ENCODE results near the gene ZNF79. TPM values are rescaled to one million over a fixed set of nuclear protein-coding genes. Genes with fewer than 3 reads are reported as not detected.

The ZNF79 gene
- total RNA-seq, 2 donors from 2014 or later: 8.3 to 10.3 TPM

DNA sequence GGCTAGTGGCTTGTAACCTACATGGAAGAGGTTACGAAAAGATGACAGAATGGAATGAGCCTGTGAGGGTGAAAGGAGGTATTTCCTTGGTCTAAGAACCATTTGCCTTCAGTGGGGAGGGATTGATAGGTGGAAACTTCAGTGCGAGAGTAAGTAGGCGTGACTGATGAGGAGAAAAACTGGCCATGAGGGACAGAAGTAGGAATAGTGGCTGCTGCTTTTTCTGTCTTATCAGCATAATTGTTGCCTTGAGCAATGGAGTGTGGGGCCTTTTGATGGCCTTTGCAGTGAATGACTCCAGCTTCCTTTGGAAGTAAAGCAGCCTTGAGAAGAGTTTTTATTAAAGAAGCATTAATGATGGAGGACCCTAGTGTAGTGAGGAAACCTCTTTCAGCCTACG is 9.0 kb upstream of the ZNF79 start:
- no peak for DNase-seq (ENCODE audit: low spot score in 2 of 2)
- Mint-ChIP-seq H3K27ac (no peak overlapping the region), H3K9me3 (no peaks in the 10 kb centered on the region), H3K36me3 (no peaks in the 10 kb centered on the region)
- ATAC-seq: no peak

DNA sequence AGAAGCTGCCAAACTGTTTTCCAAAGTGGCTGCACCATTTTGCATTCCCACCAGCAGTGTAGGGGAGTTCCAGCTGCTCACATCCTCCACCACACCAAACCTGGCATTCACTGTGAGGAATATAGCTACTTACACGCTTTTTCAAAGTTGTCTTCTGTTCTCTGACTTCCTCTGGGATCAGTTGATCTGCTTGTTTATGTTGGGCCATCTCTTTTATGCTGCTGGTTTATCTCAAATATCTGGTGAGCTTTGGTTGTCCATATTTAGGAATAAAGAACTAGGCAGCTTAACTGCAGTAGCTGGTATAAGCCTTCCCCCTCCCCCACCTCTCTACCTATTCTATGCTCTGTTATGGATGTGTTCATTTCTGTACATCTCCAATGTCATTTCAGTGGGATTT is 8.5 kb upstream of the ZNF79 start:
- H3K27ac Mint-ChIP-seq: no peak overlapping the region
- no peak for DNase-seq (ENCODE audit: low spot score in 2 of 2)
- no peaks in the 10 kb centered on the region for H3K9me3 Mint-ChIP-seq
- H3K36me3 Mint-ChIP-seq: no peaks in the 10 kb centered on the region
- ATAC-seq: no peak

DNA sequence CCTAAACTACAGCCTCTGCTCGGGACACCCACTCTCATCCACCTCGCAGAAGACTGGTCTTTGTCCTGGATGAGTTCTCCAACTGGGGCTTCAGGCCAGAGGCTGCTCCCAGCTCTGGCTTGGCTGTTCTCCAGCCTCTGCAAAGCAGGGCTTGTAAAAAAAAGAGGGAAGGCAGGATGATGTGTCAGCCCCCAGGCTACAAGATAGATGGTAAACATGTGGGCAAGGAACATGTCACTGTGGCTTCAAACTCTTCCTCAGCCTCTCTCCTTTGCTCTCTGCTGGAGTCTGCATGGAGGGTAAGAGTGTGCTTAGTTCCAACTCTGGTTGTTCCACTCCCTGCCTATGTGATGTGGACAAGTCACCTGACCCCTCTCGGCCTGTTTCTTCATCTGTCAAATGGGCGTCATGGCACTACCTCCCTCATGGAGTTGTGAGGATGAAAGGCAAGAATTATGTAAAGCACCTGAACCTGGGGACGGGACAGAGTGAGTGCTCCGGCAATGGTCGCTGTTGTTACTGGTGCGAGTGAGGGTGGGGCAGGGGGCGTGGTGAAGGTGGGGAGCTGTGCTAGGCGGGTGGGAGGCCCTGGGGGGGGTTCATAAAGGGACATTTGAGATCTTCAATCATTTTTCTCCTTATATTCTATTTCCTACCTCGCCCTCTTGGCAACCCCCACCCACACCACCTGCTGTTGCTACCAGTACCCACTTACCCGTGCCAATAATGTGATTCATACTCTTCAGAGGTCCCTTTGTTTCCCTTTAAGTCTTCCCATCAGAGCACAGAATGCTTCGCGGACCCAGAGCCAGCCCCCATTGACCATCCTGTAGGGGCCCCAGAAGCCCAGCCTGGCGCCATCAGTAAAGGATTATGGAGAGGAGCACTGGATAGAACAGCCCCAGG is 6.8 kb upstream of the ZNF79 start:
- ATAC-seq (no peak), DNase-seq (ENCODE audit: low spot score in 2 of 2) (peak in 1 of 2 donors; percentile 28)
- H3K36me3 Mint-ChIP-seq: no peaks in the 10 kb centered on the region

DNA sequence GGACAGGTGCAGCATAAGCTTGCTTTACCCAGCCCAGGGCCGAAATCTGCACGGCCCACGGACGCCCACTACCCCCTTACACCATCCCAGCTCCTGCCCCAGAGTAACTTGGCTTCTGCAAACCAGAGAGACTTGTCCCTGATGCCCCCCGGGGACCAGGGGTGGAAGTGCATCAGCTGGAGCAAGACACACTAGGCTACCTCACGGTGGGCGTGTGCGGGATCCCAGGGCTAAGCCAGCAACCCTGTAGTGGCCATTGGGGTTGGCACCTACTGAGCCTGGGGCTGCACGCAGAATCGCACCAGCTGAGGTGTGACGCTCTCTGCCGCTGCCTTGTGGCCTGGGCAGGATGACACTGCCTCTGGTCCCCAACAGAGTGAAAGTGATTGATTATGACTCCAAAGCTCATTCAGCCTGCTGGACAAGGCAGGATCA is 6.1 kb upstream of the ZNF79 start:
- ATAC-seq (peak; percentile 51 to 77), DNase-seq (ENCODE audit: low spot score in 2 of 2) (peak; percentile 47 to 50)
- Mint-ChIP-seq H3K36me3 (peaks cover 0 to 1% of the 10 kb centered on the region in 2 donors), H3K27ac (no peak overlapping the region), H3K9me3 (no peaks in the 10 kb centered on the region)

More for the DNA sequence above, 6.8 kb upstream of the ZNF79 start:
- no peaks in the 10 kb centered on the region for H3K9me3 Mint-ChIP-seq
- H3K27ac Mint-ChIP-seq: no peak overlapping the region

DNA sequence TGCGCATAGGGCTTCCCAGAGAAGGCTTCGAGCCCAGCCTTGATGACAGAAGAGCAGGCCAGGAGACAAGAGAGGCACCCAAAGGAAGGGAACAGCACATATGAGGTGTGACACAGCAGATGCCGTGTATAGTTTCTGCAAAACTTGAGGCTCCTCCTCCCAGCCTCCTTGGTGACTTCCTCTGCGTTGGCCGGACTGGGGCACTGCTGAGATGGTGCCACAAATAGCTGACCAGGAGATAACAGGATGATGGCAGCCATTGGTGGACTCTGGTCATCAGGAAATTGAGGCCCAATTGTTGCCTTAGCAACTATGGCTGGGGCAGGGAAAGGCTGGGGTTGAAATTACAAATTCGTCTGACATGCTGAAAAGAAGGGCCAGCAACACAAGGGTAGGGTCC is 4.8 kb upstream of the ZNF79 start:
- H3K9me3 Mint-ChIP-seq: no peaks in the 10 kb centered on the region
- no peak overlapping the region for H3K27ac Mint-ChIP-seq
- peaks cover 6 to 13% of the 10 kb centered on the region in 2 donors for H3K36me3 Mint-ChIP-seq
- ATAC-seq (no peak), DNase-seq (ENCODE audit: low spot score in 2 of 2) (no peak)

DNA sequence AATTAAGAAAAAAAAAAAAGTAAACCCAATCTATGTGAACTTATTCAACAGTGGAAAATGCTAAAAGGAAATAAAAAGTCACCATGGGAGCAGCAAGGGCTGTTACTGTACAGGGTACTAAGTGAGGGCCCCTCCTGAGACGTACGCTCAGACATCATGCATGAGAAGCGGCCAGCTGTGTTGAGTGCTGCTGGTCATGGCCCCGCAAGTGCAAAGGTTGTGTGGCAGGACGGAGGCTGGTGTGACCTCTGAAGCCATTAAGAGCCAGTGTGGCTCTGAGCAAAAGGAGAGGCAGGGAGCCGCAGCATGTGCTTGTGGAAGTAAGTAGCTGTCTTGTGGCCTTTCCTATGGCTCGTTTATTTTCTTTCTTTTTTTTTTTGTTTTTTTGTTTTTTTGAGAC is 3.1 kb upstream of the ZNF79 start:
- Mint-ChIP-seq H3K36me3 (peaks cover 9 to 26% of the 10 kb centered on the region in 2 donors), H3K27ac (no peak overlapping the region), H3K9me3 (no peaks in the 10 kb centered on the region)
- ATAC-seq (no peak), DNase-seq (ENCODE audit: low spot score in 2 of 2) (peak in 1 of 2 donors; percentile 26)

DNA sequence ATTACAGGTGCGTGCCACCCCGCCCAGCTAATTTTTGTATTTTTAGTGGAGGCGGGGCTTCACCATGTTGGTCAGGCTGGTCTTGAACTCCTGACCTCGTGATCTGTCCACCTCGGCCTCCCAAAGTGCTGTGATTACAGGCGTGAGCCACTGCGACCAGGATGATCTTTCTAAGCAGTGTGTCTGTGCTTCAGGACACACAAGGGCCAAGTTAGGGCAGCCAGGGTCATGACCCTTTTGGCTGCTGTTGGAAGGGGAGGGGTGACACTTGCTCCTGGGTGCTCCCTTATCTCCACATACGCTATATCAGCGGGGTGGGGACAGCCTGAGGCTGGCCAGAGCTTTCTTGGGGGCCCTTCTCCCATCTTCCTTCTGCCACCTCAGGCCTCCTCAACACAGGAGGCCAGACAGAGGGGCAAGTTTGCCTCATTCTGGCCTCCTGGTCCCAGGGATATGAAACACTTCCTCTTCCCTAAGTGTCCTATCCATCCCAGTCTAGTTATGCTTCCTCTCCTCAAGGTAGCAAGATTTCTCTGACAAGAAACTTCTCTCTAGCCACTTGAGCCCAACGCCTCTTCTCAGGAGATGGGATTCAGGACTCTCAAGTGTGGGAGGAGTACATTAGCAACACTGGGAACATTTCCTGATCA is 1.9 kb upstream of the ZNF79 start:
- DNase-seq (ENCODE audit: low spot score in 2 of 2) (no peak), ATAC-seq (no peak)
- Mint-ChIP-seq H3K36me3 (peaks cover 9 to 33% of the 10 kb centered on the region in 2 donors), H3K9me3 (no peaks in the 10 kb centered on the region), H3K27ac (peak overlapping the region in 1 of 2 donors; percentile 99)

DNA sequence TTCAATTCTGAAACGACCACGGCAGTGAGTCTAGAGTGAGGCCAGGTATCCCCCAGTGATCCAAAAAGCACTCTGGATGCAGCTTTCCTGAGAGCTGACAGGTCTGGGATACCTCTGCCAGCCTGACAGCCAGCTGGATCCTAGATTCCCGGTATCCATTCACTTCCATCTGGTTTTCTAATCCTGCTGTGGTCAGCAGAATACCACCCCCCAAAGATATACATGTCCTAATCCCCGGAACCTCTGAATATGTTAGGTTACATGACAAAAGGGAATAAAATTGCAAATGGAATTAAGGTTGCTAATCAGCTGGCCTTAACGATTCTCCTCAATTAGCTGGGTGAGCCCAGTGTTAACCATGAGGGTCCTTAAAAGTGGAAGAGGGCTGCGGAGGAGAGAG is 1.4 kb upstream of the ZNF79 start:
- H3K36me3 Mint-ChIP-seq: peaks cover 12 to 33% of the 10 kb centered on the region in 2 donors
- no peaks in the 10 kb centered on the region for H3K9me3 Mint-ChIP-seq
- DNase-seq (ENCODE audit: low spot score in 2 of 2) (no peak), ATAC-seq (no peak)
- peak overlapping the region in 1 of 2 donors; percentile 99 for H3K27ac Mint-ChIP-seq

DNA sequence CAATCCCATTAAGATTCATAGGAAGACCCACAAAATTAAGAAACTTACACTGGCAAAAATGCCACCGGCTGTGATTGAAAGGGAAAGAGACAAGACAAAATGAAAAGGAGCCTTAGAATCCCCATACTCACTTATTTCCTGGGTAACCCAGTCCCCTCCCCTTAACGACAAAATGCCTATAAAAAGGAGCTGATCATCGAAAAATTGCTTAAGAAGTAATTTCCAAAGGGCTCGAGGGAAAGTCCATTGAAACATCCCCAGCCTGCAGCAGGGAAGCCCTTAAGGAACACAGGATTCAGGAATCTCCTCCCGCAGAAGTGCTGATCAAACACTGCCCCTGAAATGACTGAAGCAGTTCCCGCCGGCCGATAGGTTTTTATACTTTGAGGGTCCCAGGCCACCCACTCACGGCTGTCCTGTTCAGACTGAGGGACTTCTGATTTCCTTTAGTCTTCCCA is 677 bp upstream of the ZNF79 start:
- DNase-seq (ENCODE audit: low spot score in 2 of 2) (no peak), ATAC-seq (no peak)
- peak overlapping the region; percentile 95 to 99 for H3K27ac Mint-ChIP-seq
- peaks cover 20 to 33% of the 10 kb centered on the region in 2 donors for H3K36me3 Mint-ChIP-seq
- no peaks in the 10 kb centered on the region for H3K9me3 Mint-ChIP-seq

DNA sequence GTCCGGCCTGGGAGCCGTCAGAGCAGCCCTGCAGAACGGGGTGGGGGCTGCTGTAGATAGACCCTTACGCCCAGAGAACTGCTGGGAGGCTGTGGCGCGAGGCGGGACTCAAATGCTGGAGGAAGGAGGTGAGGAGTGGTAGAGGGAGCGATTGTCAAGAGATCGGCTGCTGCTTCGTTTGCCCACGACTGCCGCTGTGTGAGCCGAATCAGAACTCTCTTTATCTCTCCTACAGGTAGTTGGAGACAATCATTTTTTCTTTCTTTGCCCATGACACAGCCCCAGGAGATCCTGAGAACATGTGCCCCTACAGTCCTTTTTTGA is 456 bp downstream of the ZNF79 start:
- ATAC-seq: peak; percentile 14 to 23
- peaks cover 25 to 33% of the 10 kb centered on the region in 2 donors for H3K36me3 Mint-ChIP-seq
- DNase-seq (ENCODE audit: low spot score in 2 of 2): peak in 1 of 2 donors; percentile 42
- H3K27ac Mint-ChIP-seq: peak overlapping the region; percentile 95 to 99
- H3K9me3 Mint-ChIP-seq: no peaks in the 10 kb centered on the region

DNA sequence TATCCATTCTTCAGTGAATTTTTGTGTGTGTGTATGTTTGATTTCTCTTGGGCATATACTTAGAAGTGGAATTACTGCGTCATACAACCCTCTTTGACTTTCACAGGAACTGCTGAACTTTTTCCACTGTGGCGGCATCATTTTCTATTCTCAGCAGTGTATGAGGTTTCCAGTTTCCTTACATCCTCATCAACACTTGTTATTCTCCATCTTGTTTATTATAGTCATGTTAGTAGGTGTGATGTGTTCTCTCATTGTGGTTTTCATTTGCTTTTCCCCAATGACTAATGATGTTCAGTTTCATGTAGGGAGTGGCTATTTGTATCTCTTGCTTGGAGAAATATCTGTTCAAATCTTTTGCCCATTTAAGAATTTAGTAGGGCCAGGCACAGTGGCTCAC is 2.6 kb downstream of the ZNF79 start:
- peaks cover 41 to 48% of the 10 kb centered on the region in 2 donors for H3K36me3 Mint-ChIP-seq
- H3K9me3 Mint-ChIP-seq: no peaks in the 10 kb centered on the region
- peak; percentile 72 to 82 for ATAC-seq

DNA sequence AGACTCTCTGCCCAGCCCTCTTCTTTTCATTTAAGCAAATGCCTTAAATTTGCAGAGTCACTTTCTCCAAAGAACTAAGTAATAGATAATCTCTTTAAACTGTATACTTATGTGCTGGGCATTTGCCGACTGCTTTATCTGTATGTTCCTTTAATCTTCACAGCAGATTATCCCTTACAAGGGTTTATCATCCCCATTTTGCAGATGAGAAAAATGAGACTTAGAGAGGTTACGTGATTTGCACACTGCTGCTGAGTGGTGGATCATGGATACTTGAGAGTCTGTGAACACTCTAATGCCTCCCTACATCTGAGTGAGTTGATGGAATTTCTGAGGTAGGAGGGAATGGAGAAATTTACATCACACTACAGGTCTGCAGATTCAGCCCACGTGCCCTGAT is 4.2 kb downstream of the ZNF79 start:
- DNase-seq (ENCODE audit: low spot score in 2 of 2) (no peak), ATAC-seq (no peak)
- no peaks in the 10 kb centered on the region for H3K9me3 Mint-ChIP-seq
- H3K36me3 Mint-ChIP-seq: peaks cover 41 to 43% of the 10 kb centered on the region in 2 donors
- no peak overlapping the region for H3K27ac Mint-ChIP-seq

More for the DNA sequence above, 2.6 kb downstream of the ZNF79 start:
- peak overlapping the region; percentile 95 to 99 for H3K27ac Mint-ChIP-seq
- DNase-seq (ENCODE audit: low spot score in 2 of 2): peak; percentile 37 to 56

DNA sequence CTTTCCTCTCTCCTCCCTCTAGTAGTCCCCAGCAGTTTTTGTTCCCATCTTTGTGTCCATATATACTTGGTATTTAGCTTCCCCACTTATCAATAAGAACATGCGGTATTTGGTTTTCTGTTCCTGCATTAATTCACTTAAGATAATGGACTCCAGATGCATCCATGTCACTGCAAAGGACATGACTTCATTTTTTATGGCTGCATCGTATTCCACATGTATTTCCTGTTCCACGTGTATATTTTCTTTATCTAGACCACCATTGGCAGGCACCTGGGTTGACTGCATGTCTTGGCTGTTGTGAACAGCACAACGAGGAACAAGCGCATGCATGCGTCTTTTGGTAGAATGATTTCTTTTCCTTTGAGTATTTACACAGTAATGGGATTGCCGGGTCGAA is 6.2 kb downstream of the ZNF79 start:
- peaks cover 32 to 39% of the 10 kb centered on the region in 2 donors for H3K36me3 Mint-ChIP-seq
- no peaks in the 10 kb centered on the region for H3K9me3 Mint-ChIP-seq
- ATAC-seq: no peak
- DNase-seq (ENCODE audit: low spot score in 2 of 2): no peak
- H3K27ac Mint-ChIP-seq: no peak overlapping the region

DNA sequence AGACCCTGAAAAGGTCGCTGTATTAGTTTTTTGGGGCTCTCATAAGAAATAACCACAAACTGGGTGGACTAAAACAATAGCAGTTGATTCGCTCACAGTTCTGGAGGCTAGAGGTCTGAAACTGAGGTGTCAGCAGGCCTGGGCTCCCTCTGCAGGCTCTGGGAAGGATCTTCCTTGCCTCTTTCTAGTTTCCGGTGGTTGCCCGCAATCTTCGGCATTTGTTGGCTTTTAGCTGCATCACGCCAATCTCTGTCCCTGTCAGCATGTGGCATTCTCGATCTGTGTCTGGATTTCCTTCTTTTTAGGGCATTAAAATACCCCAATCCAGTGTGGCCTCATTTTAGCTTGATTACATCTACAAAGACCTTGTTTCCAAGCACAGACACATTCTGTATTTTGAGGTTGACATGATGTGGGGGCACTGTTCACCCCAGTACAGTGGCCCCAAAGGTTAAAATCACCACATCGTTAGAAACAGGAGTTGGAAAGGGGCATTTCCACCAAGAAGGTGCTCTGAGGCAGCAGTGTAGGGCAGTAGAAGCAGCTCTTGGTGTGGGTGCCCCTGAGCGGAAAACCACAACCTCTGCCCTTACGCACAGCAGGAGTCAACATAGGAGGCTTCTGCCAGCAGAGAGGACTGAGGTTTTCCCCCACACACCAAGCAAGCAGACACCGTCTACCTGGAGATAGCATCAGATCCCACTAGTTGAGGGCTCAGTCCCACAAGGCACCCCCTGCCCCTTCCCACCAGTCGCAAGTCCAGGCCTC is 13.5 kb downstream of the ZNF79 start:
- peak; percentile 27 to 70 for ATAC-seq
- no peak for DNase-seq (ENCODE audit: low spot score in 2 of 2)
- peaks cover 26 to 28% of the 10 kb centered on the region in 2 donors for H3K36me3 Mint-ChIP-seq
- H3K9me3 Mint-ChIP-seq: no peaks in the 10 kb centered on the region
- peak overlapping the region in 1 of 2 donors; percentile 48 for H3K27ac Mint-ChIP-seq

DNA sequence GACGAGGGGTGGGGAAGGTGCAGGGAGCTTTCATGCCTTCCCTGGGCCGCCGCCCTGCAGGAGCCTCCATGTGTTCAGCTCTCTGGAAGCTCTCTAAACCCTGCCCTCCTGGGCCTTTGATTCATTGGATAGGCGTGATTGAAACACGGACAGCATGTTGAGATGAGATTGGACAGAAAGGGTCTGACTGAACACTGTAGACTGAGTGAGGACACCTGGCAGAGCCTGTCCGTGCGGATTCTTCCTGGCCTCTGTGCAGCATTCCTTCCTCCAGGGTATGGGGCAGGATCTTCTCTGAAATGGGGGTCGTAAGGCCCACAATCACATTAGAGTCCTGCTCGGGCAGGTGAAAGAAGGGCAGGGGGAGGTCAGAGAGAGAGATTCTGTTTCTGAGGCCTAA is 14.2 kb downstream of the ZNF79 start:
- peaks cover 27 to 28% of the 10 kb centered on the region in 2 donors for H3K36me3 Mint-ChIP-seq
- no peak for ATAC-seq
- no peaks in the 10 kb centered on the region for H3K9me3 Mint-ChIP-seq
- no peak for DNase-seq (ENCODE audit: low spot score in 2 of 2)
- peak overlapping the region in 1 of 2 donors; percentile 48 for H3K27ac Mint-ChIP-seq

DNA sequence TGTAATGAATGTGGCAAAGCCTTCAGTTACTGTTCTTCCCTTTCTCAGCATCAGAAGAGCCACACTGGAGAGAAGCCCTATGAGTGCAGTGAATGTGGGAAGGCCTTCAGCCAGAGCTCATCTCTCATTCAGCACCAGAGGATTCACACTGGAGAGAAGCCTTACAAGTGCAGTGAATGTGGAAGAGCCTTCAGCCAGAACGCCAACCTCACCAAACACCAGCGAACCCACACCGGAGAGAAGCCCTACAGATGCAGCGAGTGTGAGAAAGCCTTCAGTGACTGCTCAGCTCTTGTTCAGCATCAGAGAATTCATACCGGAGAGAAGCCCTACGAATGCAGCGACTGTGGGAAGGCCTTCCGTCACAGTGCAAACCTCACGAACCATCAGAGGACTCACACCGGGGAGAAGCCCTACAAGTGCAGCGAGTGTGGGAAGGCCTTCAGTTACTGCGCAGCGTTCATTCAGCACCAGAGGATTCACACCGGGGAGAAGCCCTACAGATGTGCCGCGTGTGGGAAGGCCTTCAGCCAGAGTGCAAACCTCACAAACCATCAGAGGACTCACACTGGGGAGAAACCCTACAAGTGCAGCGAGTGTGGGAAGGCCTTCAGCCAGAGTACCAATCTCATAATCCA is 20.2 kb downstream of the ZNF79 start:
- peak in 1 of 2 donors; percentile 5 for ATAC-seq
- Mint-ChIP-seq H3K27ac (peak overlapping the region; percentile 94 to 98), H3K9me3 (peaks cover 0 to 12% of the 10 kb centered on the region in 2 donors), H3K36me3 (peaks cover 45 to 77% of the 10 kb centered on the region in 2 donors)
- no peak for DNase-seq (ENCODE audit: low spot score in 2 of 2)

Data from activated naive CD4-positive, alpha-beta T cell treated with anti-CD3 and anti-CD28 coated beads, Interleukin-2, amount 50 U/mL, for 72 hours (primary cell).